ENCODE data around the gene GREM2.
A peak's percentile ranks its signal among the peaks of the same experiment; 100 is the strongest.

GREM2 gene

GRCh38 chr1:240611619-240612480, at the start of gene GREM2:
Gene GREM2 (minus strand): TSS chr1:240612155. CDS start chr1:240493475, 118,680 bp downstream.
- DNase-seq: peak in 54 of 58 donors; percentile 5 to 76 (median 28)

- DNase-seq: no peak
Observed at GRCh38 chr1:240658312-240658960, 46.5 kb upstream of the GREM2 start.

GRCh38 chr1:240656531-240656930, 44.6 kb upstream of the GREM2 start:
- DNase-seq: no peak

- DNase-seq: no peak
Observed at GRCh38 chr1:240652961-240653409, 41.0 kb upstream of the GREM2 start.

GRCh38 chr1:240652549-240652948, 40.6 kb upstream of the GREM2 start:
- DNase-seq: peak in 1 of 58 donors; percentile 0

GRCh38 chr1:240650877-240651276, 38.9 kb upstream of the GREM2 start:
- no peak for DNase-seq

- no peak for DNase-seq
Observed at GRCh38 chr1:240649733-240650721, 38.1 kb upstream of the GREM2 start.

GRCh38 chr1:240646571-240647240, 34.8 kb upstream of the GREM2 start:
- no peak for DNase-seq

GRCh38 chr1:240644732-240645131, 32.8 kb upstream of the GREM2 start:
- no peak for DNase-seq

GRCh38 chr1:240635466-240636256, 23.7 kb upstream of the GREM2 start:
- no peak for DNase-seq

- DNase-seq: no peak
Observed at GRCh38 chr1:240630409-240630808, 18.5 kb upstream of the GREM2 start.

GRCh38 chr1:240621249-240621648, 9.3 kb upstream of the GREM2 start:
- DNase-seq: no peak

- DNase-seq: no peak
Observed at GRCh38 chr1:240619906-240620621, 8.1 kb upstream of the GREM2 start.

GRCh38 chr1:240619357-240619756, 7.4 kb upstream of the GREM2 start:
- DNase-seq: no peak

GRCh38 chr1:240618946-240619345, 7.0 kb upstream of the GREM2 start:
- no peak for DNase-seq

- DNase-seq: no peak
Observed at GRCh38 chr1:240616018-240616417, 4.1 kb upstream of the GREM2 start.

- DNase-seq: no peak
Observed at GRCh38 chr1:240613356-240614142, 1.6 kb upstream of the GREM2 start.

- DNase-seq: no peak
Observed at GRCh38 chr1:240612811-240613210, 856 bp upstream of the GREM2 start.
